ENCODE data around the gene SEH1L.
A peak's percentile ranks its signal among the peaks of the same experiment; 100 is the strongest.
"Not testable (repeated sequence)": the region's sequence is repeated elsewhere in the genome, so short reads cannot be mapped to it uniquely, and the experiment has no call there.

SEH1L gene

GRCh38 chr18:12947285-12948049 is at the start of gene SEH1L:
Gene SEH1L (plus strand): TSS chr18:12948011. CDS start chr18:12948122, 111 bp downstream.
- peak; percentile 96 for DNase-seq

- DNase-seq = not testable (repeated sequence)
Measured at GRCh38 chr18:12901208-12901607, 46.6 kb upstream of the SEH1L start.

GRCh38 chr18:12904012-12904516 is 43.7 kb upstream of the SEH1L start:
- no peak for DNase-seq

- no peak for DNase-seq
Measured at GRCh38 chr18:12906119-12906518, 41.7 kb upstream of the SEH1L start.

- no peak for DNase-seq
Measured at GRCh38 chr18:12906773-12907172, 41.0 kb upstream of the SEH1L start.

GRCh38 chr18:12907258-12907925 is 40.4 kb upstream of the SEH1L start:
- DNase-seq = no peak

GRCh38 chr18:12908706-12909105 is 39.1 kb upstream of the SEH1L start:
- no peak for DNase-seq

GRCh38 chr18:12911025-12911928 is 36.5 kb upstream of the SEH1L start:
- no peak for DNase-seq

GRCh38 chr18:12911929-12912703 is 35.7 kb upstream of the SEH1L start:
- DNase-seq = no peak

GRCh38 chr18:12921178-12921577 is 26.6 kb upstream of the SEH1L start:
- DNase-seq = no peak

GRCh38 chr18:12922266-12922665 is 25.5 kb upstream of the SEH1L start:
- no peak for DNase-seq

GRCh38 chr18:12924616-12925015 is 23.2 kb upstream of the SEH1L start:
- DNase-seq = no peak

GRCh38 chr18:12928206-12928605 is 19.6 kb upstream of the SEH1L start:
- DNase-seq = no peak

- DNase-seq = no peak
Measured at GRCh38 chr18:12928641-12929040, 19.2 kb upstream of the SEH1L start.

- DNase-seq = no peak
Measured at GRCh38 chr18:12929477-12930083, 18.2 kb upstream of the SEH1L start.

GRCh38 chr18:12930376-12930775 is 17.4 kb upstream of the SEH1L start:
- DNase-seq = no peak

- no peak for DNase-seq
Measured at GRCh38 chr18:12930908-12931307, 16.9 kb upstream of the SEH1L start.

GRCh38 chr18:12933327-12933726 is 14.5 kb upstream of the SEH1L start:
- no peak for DNase-seq

GRCh38 chr18:12934454-12935071 is 13.2 kb upstream of the SEH1L start:
- peak; percentile 17 for DNase-seq

- DNase-seq = no peak
Measured at GRCh38 chr18:12939162-12939561, 8.6 kb upstream of the SEH1L start.

GRCh38 chr18:12943215-12943614 is 4.6 kb upstream of the SEH1L start:
- DNase-seq = no peak

All from KG1 (cell line).